ENCODE data around the gene TENM4.

TENM4 gene

DNA sequence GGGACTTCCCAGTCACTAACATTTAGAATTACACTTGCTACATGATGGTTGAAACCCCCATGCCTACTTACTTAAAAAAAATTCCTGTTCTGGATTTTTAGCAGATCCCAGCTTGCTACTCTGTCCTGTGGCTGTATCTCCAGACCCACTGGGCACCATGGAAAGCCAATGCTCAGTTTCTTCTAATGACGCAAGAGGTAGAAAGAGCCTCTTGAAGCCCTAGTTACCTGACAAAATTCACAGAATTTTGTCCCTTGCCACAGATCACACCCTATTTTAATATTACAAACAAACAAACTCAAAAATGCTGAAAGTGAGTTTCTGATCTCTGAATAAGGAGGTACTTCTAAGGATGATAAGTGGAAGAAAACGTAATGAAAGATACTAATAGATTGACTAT is 24.3 kb upstream of the TENM4 start:
- no peak for TF ChIP-seq POLR2AphosphoS5 (IDR thresholded peaks at IDR 0.05; ENCODE audit: low read depth, low read length)
- no peak for TF ChIP-seq SIN3A (IDR thresholded peaks at IDR 0.05; ENCODE audit: borderline replicate concordance, insufficient read depth, low read length)
- TF ChIP-seq TAF1 (IDR thresholded peaks at IDR 0.05; ENCODE audit: borderline replicate concordance, insufficient read depth, low read length) = no peak
- TF ChIP-seq, protein P1, sequence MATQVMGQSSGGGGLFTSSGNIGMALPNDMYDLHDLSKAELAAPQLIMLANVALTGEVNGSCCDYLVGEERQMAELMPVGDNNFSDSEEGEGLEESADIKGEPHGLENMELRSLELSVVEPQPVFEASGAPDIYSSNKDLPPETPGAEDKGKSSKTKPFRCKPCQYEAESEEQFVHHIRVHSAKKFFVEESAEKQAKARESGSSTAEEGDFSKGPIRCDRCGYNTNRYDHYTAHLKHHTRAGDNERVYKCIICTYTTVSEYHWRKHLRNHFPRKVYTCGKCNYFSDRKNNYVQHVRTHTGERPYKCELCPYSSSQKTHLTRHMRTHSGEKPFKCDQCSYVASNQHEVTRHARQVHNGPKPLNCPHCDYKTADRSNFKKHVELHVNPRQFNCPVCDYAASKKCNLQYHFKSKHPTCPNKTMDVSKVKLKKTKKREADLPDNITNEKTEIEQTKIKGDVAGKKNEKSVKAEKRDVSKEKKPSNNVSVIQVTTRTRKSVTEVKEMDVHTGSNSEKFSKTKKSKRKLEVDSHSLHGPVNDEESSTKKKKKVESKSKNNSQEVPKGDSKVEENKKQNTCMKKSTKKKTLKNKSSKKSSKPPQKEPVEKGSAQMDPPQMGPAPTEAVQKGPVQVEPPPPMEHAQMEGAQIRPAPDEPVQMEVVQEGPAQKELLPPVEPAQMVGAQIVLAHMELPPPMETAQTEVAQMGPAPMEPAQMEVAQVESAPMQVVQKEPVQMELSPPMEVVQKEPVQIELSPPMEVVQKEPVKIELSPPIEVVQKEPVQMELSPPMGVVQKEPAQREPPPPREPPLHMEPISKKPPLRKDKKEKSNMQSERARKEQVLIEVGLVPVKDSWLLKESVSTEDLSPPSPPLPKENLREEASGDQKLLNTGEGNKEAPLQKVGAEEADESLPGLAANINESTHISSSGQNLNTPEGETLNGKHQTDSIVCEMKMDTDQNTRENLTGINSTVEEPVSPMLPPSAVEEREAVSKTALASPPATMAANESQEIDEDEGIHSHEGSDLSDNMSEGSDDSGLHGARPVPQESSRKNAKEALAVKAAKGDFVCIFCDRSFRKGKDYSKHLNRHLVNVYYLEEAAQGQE (IDR thresholded peaks at IDR 0.05; ENCODE audit: insufficient read depth in 1 of 2, low read depth in 2 of 2, low read length in 2 of 2) = no peak
- TF ChIP-seq FOXP2 (optimal IDR thresholded peaks at IDR 0.05; ENCODE audit: borderline replicate concordance, extremely low read depth, extremely low read length, insufficient read depth) = no peak

DNA sequence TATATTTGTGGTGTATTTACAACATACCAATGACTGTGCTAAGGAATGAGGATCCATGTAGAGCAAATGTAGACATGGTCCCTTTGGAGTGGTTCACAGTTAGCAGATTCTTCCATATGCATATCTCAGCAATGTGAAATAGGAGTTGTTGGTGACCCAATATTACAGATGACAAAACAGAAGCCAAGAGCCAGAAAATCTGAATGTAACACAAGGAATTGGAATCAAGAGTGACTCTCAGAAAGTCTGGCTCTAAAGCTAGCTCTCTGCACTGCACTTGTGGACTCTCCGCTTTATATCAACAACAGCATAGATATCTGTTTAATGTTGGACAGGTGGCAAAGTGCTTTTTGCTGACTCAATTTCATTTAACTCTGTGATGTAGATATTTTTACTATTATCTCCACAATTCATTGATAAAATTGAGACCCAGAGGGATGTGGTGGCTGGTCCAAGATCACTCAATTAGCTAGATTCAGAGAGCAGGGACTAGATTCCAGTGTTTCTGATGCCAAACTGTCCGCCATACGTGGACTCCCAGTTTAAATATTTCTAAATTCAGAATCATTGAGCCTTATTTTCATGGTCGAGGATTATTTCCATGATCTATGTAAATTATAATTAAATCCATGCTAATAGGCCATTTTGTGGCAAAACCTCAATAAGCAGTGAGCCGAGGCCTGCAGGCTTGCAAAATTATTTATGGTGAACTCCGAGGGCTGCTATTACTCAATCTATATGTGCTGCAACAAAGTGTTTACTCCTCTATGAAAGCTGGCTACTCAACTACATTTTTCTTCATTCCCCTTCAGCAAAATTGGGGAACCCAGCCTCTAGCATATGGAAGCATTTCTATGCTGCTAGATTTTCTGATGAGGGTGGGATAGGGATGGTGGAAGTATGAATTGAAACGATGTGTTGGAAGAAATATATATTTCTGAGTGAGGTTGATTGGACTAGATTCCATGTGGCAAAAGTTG is 21.1 kb upstream of the TENM4 start:
- no peak for TF ChIP-seq SIN3A (IDR thresholded peaks at IDR 0.05; ENCODE audit: borderline replicate concordance, insufficient read depth, low read length)
- TF ChIP-seq FOXP2 (optimal IDR thresholded peaks at IDR 0.05; ENCODE audit: borderline replicate concordance, extremely low read depth, extremely low read length, insufficient read depth) = no peak
- TF ChIP-seq, protein P1 (IDR thresholded peaks at IDR 0.05; ENCODE audit: insufficient read depth in 1 of 2, low read depth in 2 of 2, low read length in 2 of 2) = no peak
- no peak for TF ChIP-seq TAF1 (IDR thresholded peaks at IDR 0.05; ENCODE audit: borderline replicate concordance, insufficient read depth, low read length)
- no peak for TF ChIP-seq POLR2AphosphoS5 (IDR thresholded peaks at IDR 0.05; ENCODE audit: low read depth, low read length)

DNA sequence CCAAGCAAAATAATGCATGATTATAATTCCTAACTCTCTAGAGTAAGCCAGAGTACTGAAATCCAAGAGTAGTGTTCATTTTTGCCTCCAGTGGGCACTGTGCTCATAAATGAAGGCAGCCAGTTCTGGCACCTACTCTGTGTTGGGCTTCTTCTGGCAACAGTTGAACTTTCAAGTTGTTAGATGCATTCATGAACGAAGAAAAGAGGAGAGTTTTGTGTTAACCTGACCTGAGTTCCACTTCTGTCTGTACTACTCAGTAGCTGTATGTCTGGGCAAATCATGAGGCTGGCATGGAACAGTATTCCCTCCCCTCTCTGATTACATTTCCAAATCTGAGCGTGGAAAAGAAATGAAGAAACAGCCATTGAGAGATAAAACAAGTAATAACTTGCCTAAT is 20.3 kb upstream of the TENM4 start:
- no peak for TF ChIP-seq POLR2AphosphoS5 (IDR thresholded peaks at IDR 0.05; ENCODE audit: low read depth, low read length)
- TF ChIP-seq, protein P1 (IDR thresholded peaks at IDR 0.05; ENCODE audit: insufficient read depth in 1 of 2, low read depth in 2 of 2, low read length in 2 of 2) = no peak

DNA sequence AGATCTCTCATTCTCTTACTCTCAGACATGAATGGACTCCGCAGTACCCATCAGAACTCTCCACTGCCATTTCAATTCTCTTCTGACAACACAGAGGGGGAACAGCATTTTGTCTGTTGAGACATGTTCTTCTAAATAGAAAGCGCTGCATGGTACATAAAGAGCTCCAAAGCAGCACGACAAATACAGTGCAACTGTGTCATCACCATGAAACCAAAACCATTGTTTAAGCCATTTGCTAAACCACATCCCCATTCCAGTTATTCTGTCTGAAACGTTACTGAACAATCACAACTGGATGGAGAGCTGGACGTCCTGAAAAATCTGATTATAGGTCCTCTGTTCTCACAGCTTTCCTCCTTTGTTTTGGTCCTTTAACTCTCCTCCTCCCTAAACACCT is 17.9 kb upstream of the TENM4 start:
- TF ChIP-seq SIN3A (IDR thresholded peaks at IDR 0.05; ENCODE audit: borderline replicate concordance, insufficient read depth, low read length) = no peak
- TF ChIP-seq TAF1 (IDR thresholded peaks at IDR 0.05; ENCODE audit: borderline replicate concordance, insufficient read depth, low read length) = no peak
- TF ChIP-seq FOXP2 (optimal IDR thresholded peaks at IDR 0.05; ENCODE audit: borderline replicate concordance, extremely low read depth, extremely low read length, insufficient read depth) = no peak
- TF ChIP-seq, protein P1 (IDR thresholded peaks at IDR 0.05; ENCODE audit: insufficient read depth in 1 of 2, low read depth in 2 of 2, low read length in 2 of 2) = no peak
- TF ChIP-seq POLR2AphosphoS5 (IDR thresholded peaks at IDR 0.05; ENCODE audit: low read depth, low read length) = no peak
